ENCODE measurements around the gene GRK5.

DNA sequence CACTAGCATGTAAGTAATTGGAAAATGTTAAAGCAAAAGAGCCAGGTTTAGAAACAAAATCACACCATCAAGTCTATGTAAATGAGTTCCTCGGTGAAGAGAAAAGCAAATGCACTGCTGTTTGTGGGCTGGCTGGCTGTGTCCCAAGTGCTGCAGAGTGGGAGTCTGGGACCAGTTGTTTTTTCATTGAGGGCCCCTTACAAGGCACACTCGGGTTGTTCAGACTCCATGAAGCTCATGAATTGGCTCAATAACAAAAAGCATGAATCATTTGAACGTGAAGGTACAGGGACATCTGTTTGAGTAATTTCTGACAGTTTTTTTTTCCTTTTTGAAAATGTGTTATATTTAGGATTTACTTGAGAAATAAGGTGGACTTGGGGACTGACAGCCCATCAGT lies 28.0 kb downstream of the GRK5 start:
- TF ChIP-seq, protein P1, sequence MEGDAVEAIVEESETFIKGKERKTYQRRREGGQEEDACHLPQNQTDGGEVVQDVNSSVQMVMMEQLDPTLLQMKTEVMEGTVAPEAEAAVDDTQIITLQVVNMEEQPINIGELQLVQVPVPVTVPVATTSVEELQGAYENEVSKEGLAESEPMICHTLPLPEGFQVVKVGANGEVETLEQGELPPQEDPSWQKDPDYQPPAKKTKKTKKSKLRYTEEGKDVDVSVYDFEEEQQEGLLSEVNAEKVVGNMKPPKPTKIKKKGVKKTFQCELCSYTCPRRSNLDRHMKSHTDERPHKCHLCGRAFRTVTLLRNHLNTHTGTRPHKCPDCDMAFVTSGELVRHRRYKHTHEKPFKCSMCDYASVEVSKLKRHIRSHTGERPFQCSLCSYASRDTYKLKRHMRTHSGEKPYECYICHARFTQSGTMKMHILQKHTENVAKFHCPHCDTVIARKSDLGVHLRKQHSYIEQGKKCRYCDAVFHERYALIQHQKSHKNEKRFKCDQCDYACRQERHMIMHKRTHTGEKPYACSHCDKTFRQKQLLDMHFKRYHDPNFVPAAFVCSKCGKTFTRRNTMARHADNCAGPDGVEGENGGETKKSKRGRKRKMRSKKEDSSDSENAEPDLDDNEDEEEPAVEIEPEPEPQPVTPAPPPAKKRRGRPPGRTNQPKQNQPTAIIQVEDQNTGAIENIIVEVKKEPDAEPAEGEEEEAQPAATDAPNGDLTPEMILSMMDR (conservative IDR thresholded peaks at IDR 0.05; ENCODE audit: low read depth, low read length) = no peak
- TF ChIP-seq EZH2phosphoT487 (IDR thresholded peaks at IDR 0.05; ENCODE audit: borderline replicate concordance, low read length) (no peak), EZH2 (IDR thresholded peaks at IDR 0.05; ENCODE audit: low read length, unreplicated experiment) (no peak)
